NCI-H187 treated with DMSO at 0.1 percent for 48 hours (cell line): ENCODE measurements around the gene MCAM.

Experiments used
- DNase-seq: peaks from one replicate; lab custom pipeline; 2025; lab: John Stamatoyannopoulos, UW

MCAM gene

GRCh38 chr11:119316729-119317591 lies at the start of gene MCAM:
Gene MCAM (minus strand): TSS chr11:119317130. CDS start chr11:119317101, 29 bp downstream.
- no peak for DNase-seq

- DNase-seq: no peak
Observed at GRCh38 chr11:119365071-119365591, 48.2 kb upstream of the MCAM start.

GRCh38 chr11:119363851-119364590 lies 47.1 kb upstream of the MCAM start:
- DNase-seq: no peak

GRCh38 chr11:119363081-119363850 lies 46.3 kb upstream of the MCAM start:
- DNase-seq: no peak

- DNase-seq: no peak
Observed at GRCh38 chr11:119362741-119363080, 45.8 kb upstream of the MCAM start.

GRCh38 chr11:119361941-119362725 lies 45.2 kb upstream of the MCAM start:
- no peak for DNase-seq

- DNase-seq: peak; percentile 70
Observed at GRCh38 chr11:119361056-119361787, 44.3 kb upstream of the MCAM start.

GRCh38 chr11:119359365-119360214 lies 42.7 kb upstream of the MCAM start:
- DNase-seq: no peak

GRCh38 chr11:119357074-119357473 lies 40.1 kb upstream of the MCAM start:
- DNase-seq: no peak

- no peak for DNase-seq
Observed at GRCh38 chr11:119356349-119357031, 39.6 kb upstream of the MCAM start.

- no peak for DNase-seq
Observed at GRCh38 chr11:119355091-119355843, 38.3 kb upstream of the MCAM start.

- peak; percentile 36 for DNase-seq
Observed at GRCh38 chr11:119352857-119353260, 35.9 kb upstream of the MCAM start.

GRCh38 chr11:119351232-119351631 lies 34.3 kb upstream of the MCAM start:
- DNase-seq: no peak

GRCh38 chr11:119350302-119350701 lies 33.4 kb upstream of the MCAM start:
- DNase-seq: no peak

- DNase-seq: no peak
Observed at GRCh38 chr11:119347940-119348605, 31.1 kb upstream of the MCAM start.

- no peak for DNase-seq
Observed at GRCh38 chr11:119347242-119347641, 30.3 kb upstream of the MCAM start.

GRCh38 chr11:119346605-119347004 lies 29.7 kb upstream of the MCAM start, which contains the start of gene MFRP:
Gene MFRP (minus strand): TSS chr11:119346705. CDS start chr11:119346513, 192 bp downstream.
- DNase-seq: no peak

GRCh38 chr11:119345685-119346084 lies 28.8 kb upstream of the MCAM start:
- DNase-seq: no peak
